SH-SY5Y (cell line): Measurements from ENCODE around the gene RENBP.

ENCODE experiments used
- GATA2 ChIP-seq: IDR thresholded peaks from 2 replicates; pipeline ENCODE4 v1.6.1; 2011; ENCODE audit warnings: mild to moderate bottlenecking, low read depth, low read length
- GATA3 ChIP-seq: IDR thresholded peaks from 2 replicates; pipeline ENCODE4 v1.6.1; 2011; ENCODE audit warnings: low read depth, mild to moderate bottlenecking, low read length, moderate library complexity

Gene RENBP

DNA sequence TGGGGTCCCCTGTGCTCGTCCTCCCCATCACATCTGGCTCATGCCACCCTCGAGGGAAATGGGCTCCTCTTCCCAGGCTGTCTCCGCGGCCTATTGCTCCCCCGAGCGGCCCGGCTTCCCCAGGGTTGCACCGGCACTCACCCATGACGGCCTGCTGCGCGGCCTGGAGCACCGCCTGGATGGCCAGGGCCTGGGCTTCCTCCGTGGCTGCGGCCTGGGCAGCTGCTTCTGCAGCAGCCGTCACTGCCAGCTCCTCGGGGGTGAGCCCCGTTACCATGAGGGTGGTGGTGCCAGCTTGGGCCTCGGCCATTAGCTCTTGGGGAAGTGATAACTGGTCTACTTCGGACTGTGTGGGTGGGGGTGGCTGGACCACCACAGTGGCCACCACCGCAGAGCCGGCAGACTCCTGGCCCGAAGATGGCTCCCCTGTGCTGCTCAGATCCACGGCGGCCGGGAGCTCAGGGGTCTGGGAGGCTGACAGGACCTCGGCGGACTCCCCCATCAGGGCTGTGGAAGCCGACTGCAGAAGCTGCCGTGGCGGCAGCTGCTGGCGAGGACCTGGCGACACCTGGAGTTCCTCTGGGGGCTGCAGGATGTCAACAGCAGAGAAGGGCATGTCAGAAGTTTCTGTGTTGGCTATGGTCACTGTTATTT lies 8.1 kb upstream of the RENBP start:
- TF ChIP-seq GATA2 = no peak
- TF ChIP-seq GATA3 = no peak

GRCh38 chrX:153951683-153952372 lies 7.4 kb upstream of the RENBP start:
- TF ChIP-seq GATA2 (no peak), GATA3 (no peak)

DNA sequence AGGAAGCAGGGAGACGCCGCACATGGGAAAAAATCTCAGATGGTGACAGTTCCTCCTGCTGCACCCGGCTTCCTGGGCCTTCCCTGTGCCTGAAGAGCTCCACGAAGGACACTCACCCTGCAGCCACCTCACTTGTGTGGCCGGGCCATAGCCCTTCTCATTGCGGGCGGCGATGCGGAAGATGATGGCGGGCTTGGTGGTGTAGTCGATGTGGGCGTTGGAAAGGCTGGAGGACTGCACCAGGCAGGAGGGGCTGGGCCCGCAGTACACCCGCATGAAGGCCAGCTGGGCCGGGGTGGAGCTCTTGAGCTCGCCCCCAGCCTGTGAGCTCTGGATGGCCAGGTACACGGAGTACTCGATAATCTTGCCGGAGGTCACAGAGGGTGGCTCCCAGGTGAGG lies 5.7 kb upstream of the RENBP start:
- no peak for TF ChIP-seq GATA3
- no peak for TF ChIP-seq GATA2

GRCh38 chrX:153948847-153949805 lies 4.7 kb upstream of the RENBP start:
- no peak for TF ChIP-seq GATA2
- TF ChIP-seq GATA3 = no peak

DNA sequence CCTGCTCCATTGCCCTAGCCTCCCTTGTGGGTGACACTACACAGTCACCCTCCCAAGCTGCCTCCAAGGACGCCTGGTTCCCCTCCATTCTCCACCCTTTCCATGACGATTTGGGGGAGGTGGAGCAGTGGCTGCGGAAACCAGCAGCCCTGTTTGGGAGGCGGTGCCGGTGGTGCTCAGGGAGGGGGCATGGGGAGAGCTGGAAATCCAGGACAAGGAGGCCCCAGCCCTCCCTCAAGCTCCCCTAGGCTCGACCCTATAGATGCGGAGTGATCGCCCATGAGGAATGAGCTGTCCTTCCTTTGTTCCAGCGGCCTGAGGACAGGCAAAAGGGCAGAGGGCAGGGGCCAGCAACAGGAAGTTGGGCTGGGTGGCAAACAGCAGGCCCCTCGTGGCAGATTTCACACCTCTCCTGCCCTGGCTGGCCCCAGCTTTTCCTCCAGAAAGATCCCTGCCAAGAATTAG lies 3.6 kb upstream of the RENBP start:
- no peak for TF ChIP-seq GATA3
- no peak for TF ChIP-seq GATA2

DNA sequence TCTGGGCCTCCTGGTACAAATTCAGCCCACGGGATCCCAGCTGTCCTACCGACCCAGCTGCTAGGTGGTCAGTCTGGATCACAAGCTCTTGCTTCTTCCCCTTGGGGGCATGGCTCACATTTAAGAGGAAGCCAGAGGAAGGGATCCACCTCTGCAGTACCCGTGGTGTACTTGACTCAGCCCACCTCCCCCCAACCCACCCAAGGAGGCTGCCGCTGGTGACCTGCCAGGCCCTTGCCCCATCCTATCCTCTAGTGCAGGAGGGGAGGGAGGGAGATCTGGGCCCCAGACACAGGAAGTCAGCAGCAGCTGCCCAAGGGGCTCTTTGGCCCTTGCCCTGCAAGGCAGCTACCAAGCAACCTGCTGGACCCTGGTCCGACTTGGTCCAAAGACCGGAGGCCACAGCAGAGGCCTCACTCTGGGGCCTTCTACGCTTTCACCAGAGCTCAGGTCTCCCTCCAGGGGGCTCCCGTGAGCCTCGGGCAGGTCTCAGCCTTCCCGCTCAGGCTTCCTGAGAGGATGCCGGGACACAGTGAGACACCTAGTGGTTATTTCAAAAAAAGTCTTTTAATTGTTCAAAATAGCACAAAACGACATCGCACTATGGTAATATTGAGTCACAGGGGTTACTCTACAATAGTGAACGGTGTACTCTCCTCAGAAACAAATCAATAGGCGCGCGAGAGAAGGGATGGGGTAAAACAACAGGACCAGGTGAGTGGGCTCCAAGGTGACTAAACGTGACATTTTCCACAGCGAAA lies 2.7 kb upstream of the RENBP start:
- TF ChIP-seq GATA3 (no peak), GATA2 (no peak)

DNA sequence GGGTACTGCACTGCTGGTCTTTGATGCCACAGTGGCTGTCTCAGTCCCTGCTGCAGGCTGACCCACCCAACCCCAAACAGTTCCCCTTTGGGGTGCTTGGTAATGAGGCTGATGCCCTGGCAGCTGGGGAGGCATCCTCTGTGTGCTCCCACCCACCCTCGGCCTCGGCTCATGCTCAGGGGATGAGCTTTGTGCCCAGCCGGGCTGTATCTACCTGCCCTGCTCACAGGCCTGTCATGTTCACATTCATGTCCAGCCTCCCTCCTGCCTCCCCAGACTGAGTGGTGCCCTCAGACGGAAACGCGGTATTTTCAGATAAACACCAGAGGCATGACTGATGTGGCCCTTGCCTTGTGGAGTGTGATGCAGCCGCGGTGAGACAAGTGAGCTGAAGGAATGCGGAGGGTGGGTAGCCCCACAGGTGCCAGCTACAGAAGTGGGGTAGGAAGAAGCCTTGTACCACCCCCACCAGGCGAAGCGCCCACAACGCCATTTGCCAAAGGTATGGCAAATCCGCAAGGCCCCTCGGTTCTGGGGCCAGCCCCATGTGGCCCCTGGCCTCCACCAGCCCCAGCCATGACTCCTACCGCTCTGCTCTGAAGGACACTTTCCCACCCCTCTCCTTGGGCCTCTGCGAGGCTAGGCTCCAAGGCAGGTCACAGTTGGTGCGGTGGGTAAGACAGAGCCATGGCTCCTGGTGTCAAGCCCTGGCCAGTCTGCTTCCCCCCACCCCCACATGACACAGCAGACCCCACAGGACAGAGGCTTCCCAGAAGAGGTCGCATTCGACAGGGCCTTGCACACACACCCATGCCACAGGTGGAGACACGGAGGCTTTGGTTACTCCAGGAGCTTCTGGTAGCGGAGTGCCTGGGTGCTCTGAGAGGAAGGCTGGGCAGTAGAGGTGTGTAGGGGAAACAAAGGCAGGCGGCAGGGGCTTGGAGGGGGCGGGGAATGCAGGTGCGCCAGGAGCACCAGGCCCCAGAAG lies 1.8 kb upstream of the RENBP start:
- no peak for TF ChIP-seq GATA3
- TF ChIP-seq GATA2 = no peak

DNA sequence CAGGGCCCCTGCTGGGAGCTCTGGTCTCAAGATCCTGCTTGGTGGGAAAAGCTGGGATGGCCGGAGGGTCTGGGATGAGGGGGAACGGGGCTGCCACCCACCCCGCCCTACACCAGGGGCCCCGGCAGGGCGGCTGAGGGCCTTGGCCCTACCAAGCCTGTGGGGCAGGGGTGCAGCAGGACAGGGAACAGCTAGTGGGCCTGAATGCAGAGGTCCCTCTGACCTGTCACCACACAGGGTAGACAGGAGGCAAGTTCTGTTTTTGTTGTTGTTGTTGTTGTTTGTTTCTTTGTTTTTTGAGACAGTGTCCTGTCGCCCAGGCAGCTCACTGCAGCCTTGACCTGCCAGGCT lies 332 bp upstream of the RENBP start:
- TF ChIP-seq GATA2 (no peak), GATA3 (no peak)

DNA sequence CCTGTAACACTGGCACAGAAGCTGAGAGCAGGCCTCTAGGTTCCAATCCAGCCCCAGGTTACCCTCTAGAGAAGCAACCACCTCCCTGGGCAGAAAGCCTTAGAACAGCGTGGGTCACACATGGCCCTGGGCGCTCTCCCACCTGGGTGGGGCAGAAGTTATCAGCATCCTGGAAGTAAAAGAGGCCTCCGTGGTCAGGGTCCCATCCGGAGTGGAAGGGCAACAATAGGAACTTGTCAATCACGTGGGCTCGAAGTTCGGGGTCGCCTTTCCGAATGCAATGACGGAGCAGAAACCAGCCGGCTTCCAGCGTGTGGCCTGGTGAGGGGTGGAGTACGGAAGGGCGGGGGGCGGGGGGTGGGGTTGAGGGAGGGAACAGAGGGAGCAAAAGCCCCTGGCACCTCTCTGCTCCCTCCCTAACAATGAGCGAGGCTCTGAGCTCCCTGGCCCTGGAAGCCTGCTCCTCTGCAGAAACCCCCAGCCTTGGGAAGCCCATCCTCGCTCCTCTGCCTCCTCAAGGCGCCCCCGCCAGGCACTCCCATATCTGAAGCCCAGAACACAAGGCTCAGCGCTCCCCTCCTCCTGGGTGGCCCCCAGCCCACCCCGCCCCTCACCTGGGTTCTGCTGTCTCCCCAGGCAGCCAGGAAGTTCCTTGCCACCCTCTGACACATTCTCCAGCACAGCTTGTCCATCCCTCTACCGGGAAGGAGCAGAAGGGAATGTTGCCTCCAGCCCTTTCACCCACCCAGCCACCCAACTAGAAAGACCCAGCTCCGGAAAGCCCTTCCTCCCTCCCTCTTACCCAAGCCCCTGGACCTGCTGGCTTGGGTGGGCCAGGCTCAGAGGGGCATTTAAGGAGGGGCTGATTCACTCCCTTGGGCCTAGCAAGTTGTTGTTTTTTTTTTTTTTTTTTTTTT lies 2.8 kb downstream of the RENBP start:
- TF ChIP-seq GATA2 (no peak), GATA3 (no peak)

DNA sequence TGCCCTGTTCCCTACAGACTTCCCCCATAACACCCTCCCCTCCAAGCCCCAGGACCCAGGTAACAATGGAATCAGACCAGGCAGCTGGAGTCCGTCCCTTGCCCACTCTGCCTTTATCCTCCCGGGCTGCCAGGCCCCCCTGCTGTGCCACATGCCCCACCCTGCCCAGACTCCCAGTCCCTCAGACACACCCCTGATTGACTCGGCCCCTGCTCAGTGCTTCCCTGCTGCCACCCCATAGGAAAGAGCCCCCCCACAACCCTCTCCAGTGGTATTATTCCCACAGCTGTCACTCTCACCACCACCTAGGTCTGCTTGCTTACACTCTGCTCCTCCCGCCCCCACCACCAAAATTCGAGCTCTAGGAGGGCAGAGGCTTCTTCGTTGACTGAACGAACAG lies 4.9 kb downstream of the RENBP start:
- TF ChIP-seq GATA2 (no peak), GATA3 (no peak)

- TF ChIP-seq GATA2 = no peak
- TF ChIP-seq GATA3 = no peak
These were observed 6.1 kb downstream of the RENBP start for GRCh38 chrX:153938226-153938786.

DNA sequence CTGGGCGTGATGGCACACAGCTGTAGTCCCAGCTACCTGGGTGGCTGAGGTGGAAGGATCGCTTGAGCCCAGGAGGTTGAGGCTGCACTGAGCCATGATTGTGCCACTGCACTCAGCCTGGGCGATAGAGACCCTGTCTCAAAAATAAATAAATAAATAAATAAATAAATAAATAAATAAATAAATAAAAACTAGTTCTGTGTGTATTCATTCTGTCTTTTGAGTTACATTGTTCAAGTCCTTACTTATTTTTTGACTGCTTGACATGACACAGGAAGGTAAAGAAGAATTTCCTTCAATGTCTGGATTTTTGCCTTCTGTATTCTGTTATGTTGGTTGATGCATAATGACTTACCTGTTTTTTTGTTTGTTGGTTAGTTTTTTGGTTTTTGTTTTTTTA lies 7.4 kb downstream of the RENBP start:
- TF ChIP-seq GATA3 = no peak
- TF ChIP-seq GATA2 = no peak
